ENCODE results near the gene LRG1.

DNA sequence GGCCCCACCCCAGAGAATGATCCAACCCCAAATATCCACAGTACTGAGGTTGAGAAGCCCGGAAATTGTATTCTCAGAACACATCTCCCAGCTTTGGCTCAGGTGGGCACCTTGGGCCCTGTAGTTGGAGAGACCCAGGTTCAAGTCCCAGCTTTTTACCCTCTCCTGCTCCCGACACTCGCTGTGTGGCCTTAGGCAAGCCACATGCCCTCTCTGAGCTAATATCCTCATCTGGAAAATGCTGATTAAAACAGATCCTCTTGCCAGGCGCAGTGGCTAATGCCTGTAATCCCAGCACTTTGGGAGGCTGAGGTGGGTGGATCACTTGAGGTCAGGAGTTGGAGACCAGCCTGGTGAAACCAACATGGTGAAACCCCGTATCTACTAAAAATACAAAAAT is 24.1 kb downstream of the LRG1 start:
- TF ChIP-seq, protein P1, sequence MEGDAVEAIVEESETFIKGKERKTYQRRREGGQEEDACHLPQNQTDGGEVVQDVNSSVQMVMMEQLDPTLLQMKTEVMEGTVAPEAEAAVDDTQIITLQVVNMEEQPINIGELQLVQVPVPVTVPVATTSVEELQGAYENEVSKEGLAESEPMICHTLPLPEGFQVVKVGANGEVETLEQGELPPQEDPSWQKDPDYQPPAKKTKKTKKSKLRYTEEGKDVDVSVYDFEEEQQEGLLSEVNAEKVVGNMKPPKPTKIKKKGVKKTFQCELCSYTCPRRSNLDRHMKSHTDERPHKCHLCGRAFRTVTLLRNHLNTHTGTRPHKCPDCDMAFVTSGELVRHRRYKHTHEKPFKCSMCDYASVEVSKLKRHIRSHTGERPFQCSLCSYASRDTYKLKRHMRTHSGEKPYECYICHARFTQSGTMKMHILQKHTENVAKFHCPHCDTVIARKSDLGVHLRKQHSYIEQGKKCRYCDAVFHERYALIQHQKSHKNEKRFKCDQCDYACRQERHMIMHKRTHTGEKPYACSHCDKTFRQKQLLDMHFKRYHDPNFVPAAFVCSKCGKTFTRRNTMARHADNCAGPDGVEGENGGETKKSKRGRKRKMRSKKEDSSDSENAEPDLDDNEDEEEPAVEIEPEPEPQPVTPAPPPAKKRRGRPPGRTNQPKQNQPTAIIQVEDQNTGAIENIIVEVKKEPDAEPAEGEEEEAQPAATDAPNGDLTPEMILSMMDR (IDR thresholded peaks at IDR 0.05; ENCODE audit: insufficient read depth, low read length) = no peak
- no peak for TF ChIP-seq POLR2AphosphoS5 (IDR thresholded peaks at IDR 0.05; ENCODE audit: low read depth)
